Heart left ventricle (tissue), 16 donors: ENCODE results near the gene ISG20L2. TPM values are rescaled to one million over a fixed set of nuclear protein-coding genes. Genes with fewer than 3 reads are reported as not detected.

ENCODE experiments used
- ATAC-seq, 4 donors: fragments of 200-7000 bp; cut with Tn5 transposase; one replicate each; pipeline ENCODE4 v1.9.1; 2020 to 2022; ENCODE audit warnings: moderate library complexity in 4 of 4, mild to moderate bottlenecking in 3 of 4, moderate number of reproducible peaks in 1 of 4
- DNase-seq, 5 donors: peaks; one replicate each; pipeline ENCODE4 v3.0.0-alpha.2; 2020
- H3K27ac ChIP-seq, 12 donors: fragments of 200-600 bp; sonication (generic) in 4 of 12; one replicate each; pipeline versions ENCODE4 v1.5.0 to v1.8.0; 2016 to 2022; ENCODE audit warnings: mild to moderate bottlenecking in 2 of 12
- H3K27me3 ChIP-seq, 9 donors: fragments of 200-600 bp; sonication (generic) in 2 of 9; one replicate each; pipeline versions ENCODE4 v1.5.1 to v1.8.0; 2016 to 2022; ENCODE audit warnings: mild to moderate bottlenecking in 3 of 9
- H3K36me3 ChIP-seq, 9 donors: fragments of 200-600 bp; sonication (generic) in 2 of 9; one replicate each; pipeline versions ENCODE4 v1.5.0 to v1.8.0; 2018 to 2022; ENCODE audit warnings: mild to moderate bottlenecking in 2 of 9
- H3K4me1 ChIP-seq, 12 donors: fragments of 200-600 bp; sonication (generic) in 4 of 12; one replicate each; pipeline versions ENCODE4 v1.5.0 to v1.8.0; 2016 to 2022; ENCODE audit warnings: mild to moderate bottlenecking in 3 of 12
- H3K4me3 ChIP-seq, 12 donors: fragments of 200-600 bp; sonication (generic) in 4 of 12; one replicate each; pipeline versions ENCODE4 v1.5.0 to v1.8.0; 2017 to 2022; ENCODE audit warnings: mild to moderate bottlenecking in 9 of 12, moderate library complexity in 4 of 12
- H3K9me3 ChIP-seq, 12 donors: fragments of 200-600 bp; sonication (generic) in 4 of 12; one replicate each; pipeline versions ENCODE4 v1.5.0 to v1.8.0; 2016 to 2022; ENCODE audit warnings: mild to moderate bottlenecking in 1 of 12
- CTCF ChIP-seq, 12 donors: fragments of 200-600 bp; sonication (generic) in 4 of 12; IDR thresholded peaks; one replicate each; pipeline versions ENCODE4 v1.5.0 to v1.8.0; 2018 to 2022; ENCODE audit warnings: antibody characterized with exemption in 12 of 12, mild to moderate bottlenecking in 5 of 12
- POLR2A ChIP-seq, 2 donors: fragments of 450-650 bp; IDR thresholded peaks; one replicate each; pipeline ENCODE4 v1.6.1; 2017; ENCODE audit warnings: antibody characterized with exemption in 2 of 2, mild to moderate bottlenecking in 2 of 2, moderate library complexity in 2 of 2
- WGBS, 4 donors: extraction: QIAGEN DNeasy Blood & Tissue Kit in 2 of 4; methylation state at CpG; one replicate each; pipeline versions ENCODE4 v1.1.5 to v1.1.7; 2013 to 2018; 5-methylcytosine and 5-hydroxymethylcytosine counted together
- intact Hi-C, 10 donors: fragments of 100-400 bp; cut with DNase I; formaldehyde crosslinking; loops; one replicate each; pipeline versions ENCODE4 v1.11.1 to v1.14.2; 2022
- polyA plus RNA-seq, 2 donors: library from polyadenylated mRNA; stranded (reverse); fragments of 200-250 nt; gene quantifications; one replicate each; pipeline ENCODE4 v1.2.3, GENCODE V29; 2013
- total RNA-seq, 9 donors: library from RNA; depleted of rRNA in 2 of 9; stranded (reverse); fragments of >200 nt in 2 of 9; fragmentation: NEBNext Ultra II Directional in 3 of 9; extraction: Animal tissue kit (Norgen Biotek cat#: 25700) in 3 of 9; gene quantifications; one replicate each; pipeline versions ENCODE4 v1.1.0 to v1.2.4, GENCODE V29; 2016 to 2023
- donor health status: ischemic (EF 13 %, LVEDD 7.1; RV severe dilation, severe dysfunction).
- donor health status: healthy with polysubstance abuse.
- donor health status: DM: no; HTN: yes; CAD: no.
- donor health status: DM: no; HTN: no; CAD: no.
- donor health status: ischemic (EF 25% LVEDD 6.9; RV normal size, moderate dysfunction).
- donor health status: ischemic (EF 25% LVEDD 5.7; RV mildly dilated, moderate dysfunction).
- donor health status: healthy.
- donor health status: DM: yes; HTN: yes; CAD: no.
- donor health status: ischemic (EF 35%, LVEDD 5.7; RV mildly dilated, moderate dysfunction).
- donor health status: nonischemic (EF 11% LVEDD 7.7; RV severe dilation, severe dysfunction).
- donor health status: DM: yes; HTN: yes; CAD: no.
- donor health status: PGD.
- donor health status: ischemic (EF 29% LVEDD 5.4; RV normal size, mild dysfunction).
- donor health status: nonischemic (EF 23%, LVEDD 6.1; RV moderate dilation, normal function).

ISG20L2 gene
- total and polyA plus RNA-seq, 11 donors: 5.1 to 17.9 (median 12.8) TPM

GRCh38 chr1:156675210-156676113 is 53.1 kb downstream of the ISG20L2 start:
- Histone ChIP-seq H3K9me3 (no peaks in the 10 kb centered on the region), H3K4me1 (peaks cover 6 to 71% (median 50%) of the 10 kb centered on the region in 12 donors), H3K36me3 (peaks cover 0 to 46% (median 32%) of the 10 kb centered on the region in 9 donors), H3K4me3 (peak overlapping the region; percentile 51 to 92 (median 70)), H3K27me3 (peaks cover 0 to 46% (median 0%) of the 10 kb centered on the region in 9 donors), H3K27ac (peak overlapping the region; percentile 84 to 98 (median 91))
- intact Hi-C loops: loop anchor here in 3 of 10 donors (1.0 to 5.0 kb wide), 3 partner anchors 10 to 173 kb away; partner anchors contain the start of gene MEF2D (in 1 of the 3)
- ATAC-seq (peak; percentile 9 to 29 (median 19)), DNase-seq (peak in 3 of 5 donors; percentile 69 to 81 (median 73))
- no peak for TF ChIP-seq POLR2A (IDR thresholded peaks at IDR 0.05)
- TF ChIP-seq CTCF (IDR thresholded peaks at IDR 0.05): no peak
- 23 to 34% (median 28%) methylated on average over 14 to 18 of the region's 18 CpGs for WGBS, 4 donors

- Histone ChIP-seq H3K36me3 (peaks cover 0 to 51% (median 32%) of the 10 kb centered on the region in 9 donors), H3K27me3 (peaks cover 0 to 27% (median 0%) of the 10 kb centered on the region in 9 donors), H3K4me3 (peak overlapping the region in 10 of 12 donors; percentile 51 to 92 (median 70)), H3K27ac (peak overlapping the region in 11 of 12 donors; percentile 2 to 98 (median 91)), H3K4me1 (peaks cover 16 to 90% (median 68%) of the 10 kb centered on the region in 12 donors), H3K9me3 (no peaks in the 10 kb centered on the region)
- 43 to 52% (median 43%) methylated on average over 7 to 8 of the region's 8 CpGs for WGBS, 4 donors
- no peak for ATAC-seq
- DNase-seq: peak in 1 of 5 donors; percentile 42
- TF ChIP-seq POLR2A (IDR thresholded peaks at IDR 0.05): no peak
- TF ChIP-seq CTCF (IDR thresholded peaks at IDR 0.05): no peak
- intact Hi-C loops: no loop called here
Observed at GRCh38 chr1:156673387-156674121, 55.0 kb downstream of the ISG20L2 start.

Other genes starting within 250 kb of the ISG20L2 start
- gene MEF2D, start 228.0 kb downstream of the ISG20L2 start, total RNA-seq: 100 to 1,000 TPM in 3 of 9 donors, 10 to 100 TPM in 6; 75.0 to 203 (median 93.2) TPM
- gene MEF2D, start 228.0 kb downstream of the ISG20L2 start, polyA plus RNA-seq: 10 to 100 TPM; 40.5 to 68.8 TPM
- gene IQGAP3, start 156.2 kb downstream of the ISG20L2 start, total RNA-seq: 1 to 10 TPM in 2 of 9 donors, under 1 TPM in 7; 0.09 to 5.1 (median 0.27) TPM
- gene IQGAP3, start 156.2 kb downstream of the ISG20L2 start, polyA plus RNA-seq: under 1 TPM; 0.11 to 0.25 TPM
- gene TTC24, start 149.0 kb downstream of the ISG20L2 start, total RNA-seq: under 1 TPM in 1 of 9 donors, not detected in 8; 0.19 TPM
- gene TTC24, start 149.0 kb downstream of the ISG20L2 start, polyA plus RNA-seq: not detected
- 100 to 1,000 TPM in 5 of 9 donors, 10 to 100 TPM in 4; 87.4 to 141 (median 111) TPM for gene NAXE, start 137.0 kb downstream of the ISG20L2 start, total RNA-seq
- gene NAXE, start 137.0 kb downstream of the ISG20L2 start, polyA plus RNA-seq: 100 to 1,000 TPM in 1 of 2 donors, 10 to 100 TPM in 1; 75.8 to 101 TPM
- 10 to 100 TPM in 8 of 9 donors, 1 to 10 TPM in 1; 8.8 to 30.1 (median 12.6) TPM for gene GPATCH4, start 127.3 kb downstream of the ISG20L2 start, total RNA-seq
- gene GPATCH4, start 127.3 kb downstream of the ISG20L2 start, polyA plus RNA-seq: 10 to 100 TPM; 21.6 to 67.5 TPM
- 1 to 10 TPM in 4 of 9 donors, under 1 TPM in 5; 0.52 to 2.4 (median 0.95) TPM for gene HAPLN2, start 109.4 kb downstream of the ISG20L2 start, total RNA-seq
- 1 to 10 TPM; 1.2 to 3.0 TPM for gene HAPLN2, start 109.4 kb downstream of the ISG20L2 start, polyA plus RNA-seq
- under 1 TPM in 4 of 9 donors, not detected in 5; 0.09 to 0.27 (median 0.15) TPM for gene BCAN, start 86.6 kb downstream of the ISG20L2 start, total RNA-seq
- gene BCAN, start 86.6 kb downstream of the ISG20L2 start, polyA plus RNA-seq: under 1 TPM; 0.10 to 0.15 TPM
- gene NES, start 51.4 kb downstream of the ISG20L2 start, total RNA-seq: 100 to 1,000 TPM in 7 of 9 donors, 10 to 100 TPM in 2; 75.3 to 499 (median 158) TPM
- 100 to 1,000 TPM in 1 of 2 donors, 10 to 100 TPM in 1; 59.7 to 160 TPM for gene NES, start 51.4 kb downstream of the ISG20L2 start, polyA plus RNA-seq
- gene CRABP2, start 23.2 kb downstream of the ISG20L2 start, total RNA-seq: 10 to 100 TPM in 1 of 9 donors, 1 to 10 TPM in 4, under 1 TPM in 1, not detected in 3; 0.80 to 11.4 (median 1.7) TPM
- gene CRABP2, start 23.2 kb downstream of the ISG20L2 start, polyA plus RNA-seq: 1 to 10 TPM in 1 of 2 donors, under 1 TPM in 1; 0.46 to 1.5 TPM
- gene METTL25B, start 297 bp downstream of the ISG20L2 start, total RNA-seq: 10 to 100 TPM in 8 of 9 donors, 1 to 10 TPM in 1; 8.9 to 18.9 (median 15.0) TPM
- gene METTL25B, start 297 bp downstream of the ISG20L2 start, polyA plus RNA-seq: 10 to 100 TPM; 15.6 to 24.3 TPM
- gene MRPL24, start 12.3 kb upstream of the ISG20L2 start, total RNA-seq: 100 to 1,000 TPM in 1 of 9 donors, 10 to 100 TPM in 8; 74.8 to 117 (median 79.6) TPM
- 100 to 1,000 TPM; 135 to 230 TPM for gene MRPL24, start 12.3 kb upstream of the ISG20L2 start, polyA plus RNA-seq
- gene HDGF, start 22.9 kb upstream of the ISG20L2 start, total RNA-seq: 100 to 1,000 TPM; 137 to 224 (median 147) TPM
- 100 to 1,000 TPM in 1 of 2 donors, 10 to 100 TPM in 1; 87.7 to 240 TPM for gene HDGF, start 22.9 kb upstream of the ISG20L2 start, polyA plus RNA-seq
- gene PRCC, start 38.8 kb upstream of the ISG20L2 start, total RNA-seq: 10 to 100 TPM; 34.6 to 55.5 (median 39.0) TPM
- gene PRCC, start 38.8 kb upstream of the ISG20L2 start, polyA plus RNA-seq: 10 to 100 TPM; 39.0 to 49.9 TPM
- 1 to 10 TPM in 6 of 9 donors, under 1 TPM in 3; 0.52 to 8.2 (median 1.9) TPM for gene SH2D2A, start 88.1 kb upstream of the ISG20L2 start, total RNA-seq
- gene SH2D2A, start 88.1 kb upstream of the ISG20L2 start, polyA plus RNA-seq: 1 to 10 TPM in 1 of 2 donors, under 1 TPM in 1; 0.95 to 1.1 TPM
- gene INSRR, start 130.4 kb upstream of the ISG20L2 start, total RNA-seq: under 1 TPM in 7 of 9 donors, not detected in 2; 0.07 to 0.35 (median 0.11) TPM
- under 1 TPM in 1 of 2 donors, not detected in 1; 0.42 TPM for gene INSRR, start 130.4 kb upstream of the ISG20L2 start, polyA plus RNA-seq
- gene NTRK1, start 132.1 kb upstream of the ISG20L2 start, total RNA-seq: 1 to 10 TPM in 5 of 9 donors, under 1 TPM in 4; 0.22 to 1.6 (median 1.1) TPM
- 1 to 10 TPM in 1 of 2 donors, under 1 TPM in 1; 0.30 to 1.4 TPM for gene NTRK1, start 132.1 kb upstream of the ISG20L2 start, polyA plus RNA-seq
- 10 to 100 TPM in 2 of 9 donors, 1 to 10 TPM in 7; 4.1 to 14.7 (median 7.5) TPM for gene PEAR1, start 165.0 kb upstream of the ISG20L2 start, total RNA-seq
- 1 to 10 TPM; 7.1 TPM for gene PEAR1, start 165.0 kb upstream of the ISG20L2 start, polyA plus RNA-seq
- gene LRRC71, start 191.9 kb upstream of the ISG20L2 start, total RNA-seq: under 1 TPM in 1 of 9 donors, not detected in 8; 0.27 TPM
- gene LRRC71, start 191.9 kb upstream of the ISG20L2 start, polyA plus RNA-seq: under 1 TPM; 0.06 to 0.42 TPM